Retinal pigment epithelial cell (primary cell): ENCODE data around the gene KCNJ6.

ENCODE experiments used
- DNase-seq: peaks from one replicate; pipeline ENCODE4 v3.0.0-alpha.2; 2010; ENCODE audit warnings: low read depth
- H3K4me3 ChIP-seq: 2 replicates; pipeline ENCODE4 v1.5.1; 2011; ENCODE audit warnings: mild to moderate bottlenecking, low read length, control low read depth, moderate library complexity
- TF ChIP-seq, protein P1 (sequence below): conservative IDR thresholded peaks from 2 replicates; pipeline ENCODE4 v1.5.1; 2011; ENCODE audit warnings: low read depth, low read length, control low read depth, inconsistent platforms

Gene KCNJ6

DNA sequence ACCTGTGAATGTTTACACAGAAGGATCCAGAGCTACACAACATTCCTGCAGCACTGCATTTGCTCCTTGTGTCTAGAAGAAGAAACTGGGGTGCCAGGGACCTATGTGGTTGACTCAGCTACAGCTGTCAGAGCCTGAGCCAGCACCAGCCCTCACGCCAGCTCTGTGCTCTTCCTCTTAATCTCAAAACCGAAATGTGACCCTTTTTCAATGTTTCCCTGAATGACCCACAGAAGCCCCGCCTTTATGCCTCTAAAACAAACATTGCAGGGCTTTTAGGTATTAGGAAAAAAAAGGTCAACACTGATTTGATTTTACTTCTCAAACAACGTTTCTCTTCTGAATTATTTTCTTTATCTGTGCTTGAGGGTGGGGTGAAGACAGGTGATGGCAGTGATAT, 289.2 kb downstream of the KCNJ6 start:
- no peak for DNase-seq
- TF ChIP-seq, protein P1, sequence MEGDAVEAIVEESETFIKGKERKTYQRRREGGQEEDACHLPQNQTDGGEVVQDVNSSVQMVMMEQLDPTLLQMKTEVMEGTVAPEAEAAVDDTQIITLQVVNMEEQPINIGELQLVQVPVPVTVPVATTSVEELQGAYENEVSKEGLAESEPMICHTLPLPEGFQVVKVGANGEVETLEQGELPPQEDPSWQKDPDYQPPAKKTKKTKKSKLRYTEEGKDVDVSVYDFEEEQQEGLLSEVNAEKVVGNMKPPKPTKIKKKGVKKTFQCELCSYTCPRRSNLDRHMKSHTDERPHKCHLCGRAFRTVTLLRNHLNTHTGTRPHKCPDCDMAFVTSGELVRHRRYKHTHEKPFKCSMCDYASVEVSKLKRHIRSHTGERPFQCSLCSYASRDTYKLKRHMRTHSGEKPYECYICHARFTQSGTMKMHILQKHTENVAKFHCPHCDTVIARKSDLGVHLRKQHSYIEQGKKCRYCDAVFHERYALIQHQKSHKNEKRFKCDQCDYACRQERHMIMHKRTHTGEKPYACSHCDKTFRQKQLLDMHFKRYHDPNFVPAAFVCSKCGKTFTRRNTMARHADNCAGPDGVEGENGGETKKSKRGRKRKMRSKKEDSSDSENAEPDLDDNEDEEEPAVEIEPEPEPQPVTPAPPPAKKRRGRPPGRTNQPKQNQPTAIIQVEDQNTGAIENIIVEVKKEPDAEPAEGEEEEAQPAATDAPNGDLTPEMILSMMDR = no peak
- no peak overlapping the region for H3K4me3 ChIP-seq

DNA sequence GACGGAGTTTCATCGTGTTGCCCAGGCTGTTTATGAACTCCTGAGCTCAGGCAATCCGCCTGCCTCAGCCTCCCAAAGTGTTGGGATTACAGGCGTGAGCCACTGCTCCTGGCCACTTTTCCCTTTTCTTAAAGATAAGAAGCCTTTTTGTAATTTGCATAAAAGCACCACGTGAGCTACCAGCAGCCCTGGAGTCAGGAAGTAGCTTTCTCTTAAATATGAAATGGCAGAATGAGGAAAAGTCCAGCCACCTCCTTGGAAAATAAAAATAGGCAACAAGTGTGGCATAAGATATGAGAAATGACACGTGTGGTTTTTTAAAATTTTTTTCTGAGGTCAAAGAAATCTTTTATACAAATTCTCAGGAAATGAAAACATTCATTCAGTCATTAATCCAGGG, 289.9 kb downstream of the KCNJ6 start:
- no peak overlapping the region for H3K4me3 ChIP-seq
- no peak for DNase-seq
- TF ChIP-seq, protein P1 = no peak

DNA sequence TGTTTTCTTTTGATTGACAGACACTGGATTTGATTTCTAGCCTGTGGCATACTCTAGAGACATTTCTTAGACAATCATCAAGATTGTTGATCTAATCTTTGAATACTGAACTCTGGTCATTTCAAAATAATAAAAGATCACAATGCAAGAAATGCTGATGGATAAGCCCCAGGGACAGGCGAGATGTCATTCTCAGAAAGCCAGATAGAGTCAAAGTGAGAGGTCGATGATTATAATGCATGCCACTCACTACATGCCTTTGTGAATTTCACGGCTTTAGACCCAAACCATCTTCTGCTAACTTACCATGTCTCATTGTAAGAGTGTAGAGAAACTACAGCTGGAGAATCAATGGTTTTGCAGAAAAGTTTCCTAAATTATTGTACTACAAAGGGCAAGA, 292.6 kb downstream of the KCNJ6 start:
- TF ChIP-seq, protein P1 = no peak
- H3K4me3 ChIP-seq = no peak overlapping the region
- DNase-seq = no peak

DNA sequence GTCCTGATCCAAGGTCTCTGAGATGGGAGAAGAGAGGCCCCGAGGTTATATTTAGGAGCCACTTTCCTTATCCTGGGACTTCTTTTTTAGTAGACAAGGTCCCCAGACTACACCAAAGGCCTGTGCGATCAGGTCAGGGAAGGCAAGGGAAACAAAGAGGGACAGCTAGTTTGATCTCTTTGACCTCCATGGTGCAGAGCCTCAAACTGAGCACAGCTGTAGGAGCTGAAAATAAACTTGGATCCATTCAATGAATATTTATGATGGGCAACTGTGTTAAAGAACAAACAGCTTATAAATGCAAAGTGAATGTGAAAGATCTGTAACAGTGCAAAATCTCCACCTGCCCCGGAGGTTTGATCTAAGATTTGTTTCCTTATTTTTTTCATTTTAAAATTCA, 293.1 kb downstream of the KCNJ6 start:
- DNase-seq = no peak
- TF ChIP-seq, protein P1 = no peak
- no peak overlapping the region for H3K4me3 ChIP-seq

DNA sequence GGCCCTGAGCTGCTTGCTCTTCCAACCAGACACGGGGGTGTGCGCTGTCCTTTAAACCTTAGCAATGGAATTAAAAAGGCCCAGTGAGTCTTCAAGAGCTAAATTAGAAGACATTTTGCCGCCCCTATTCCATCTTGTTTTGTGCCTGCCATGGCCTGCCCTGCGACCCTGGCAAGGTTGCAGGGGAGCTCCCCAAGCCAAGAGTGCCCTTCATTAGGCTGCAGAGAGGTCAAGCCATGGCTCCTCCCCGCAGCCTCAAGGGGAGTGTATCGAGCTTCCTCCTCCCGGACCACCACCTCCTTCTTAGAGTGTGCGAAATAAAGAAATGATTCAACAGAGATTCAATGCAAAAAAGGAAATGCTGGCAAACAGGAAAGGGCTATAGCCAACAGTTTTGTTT, 293.5 kb downstream of the KCNJ6 start:
- DNase-seq = no peak
- TF ChIP-seq, protein P1 = no peak
- no peak overlapping the region for H3K4me3 ChIP-seq

DNA sequence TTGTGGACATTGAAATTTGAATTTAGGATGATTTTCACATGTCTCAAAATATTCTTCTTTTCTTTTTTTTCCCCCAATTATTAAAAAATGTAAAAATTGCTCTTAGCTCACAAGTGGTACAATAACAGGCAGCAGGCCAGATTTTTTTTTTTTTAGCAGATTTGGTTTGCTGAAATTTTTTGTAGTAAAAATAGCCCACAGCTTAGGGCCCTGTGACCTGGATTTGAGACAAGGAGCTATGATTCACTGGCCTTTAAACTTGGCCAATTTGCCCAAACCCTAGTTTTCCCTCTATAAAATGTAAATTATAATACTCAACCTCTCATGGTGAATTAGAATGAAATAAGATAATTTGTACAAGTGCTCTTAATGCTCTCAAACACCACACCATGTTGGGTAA, 295.9 kb downstream of the KCNJ6 start:
- TF ChIP-seq, protein P1 = no peak
- DNase-seq = peak; percentile 22
- no peak overlapping the region for H3K4me3 ChIP-seq

DNA sequence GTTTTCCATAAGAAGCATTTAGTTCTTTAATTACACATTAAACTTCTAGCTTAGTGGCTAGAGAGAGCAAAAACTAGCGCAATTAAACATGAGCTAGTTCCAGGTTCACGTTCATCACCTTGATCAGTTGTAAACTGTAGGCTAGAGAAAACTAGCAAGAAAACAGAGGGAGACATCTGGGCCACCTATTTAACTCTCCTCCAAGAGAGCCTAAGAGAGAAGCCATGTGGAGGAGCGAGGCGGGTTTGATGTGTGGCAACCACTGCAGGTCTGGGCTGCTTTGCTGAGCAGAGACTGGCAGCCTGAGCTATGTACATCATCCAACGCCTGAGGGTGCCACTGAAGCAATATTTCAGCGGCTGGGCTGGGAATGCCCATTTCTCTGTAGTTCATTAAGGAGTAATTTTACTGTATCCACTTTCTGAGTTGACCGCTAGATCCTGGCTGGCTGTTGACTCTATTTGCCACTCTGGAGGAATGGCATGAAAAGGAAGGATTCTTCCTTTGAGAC, 296.7 kb downstream of the KCNJ6 start:
- no peak overlapping the region for H3K4me3 ChIP-seq
- DNase-seq = no peak
- TF ChIP-seq, protein P1 = no peak
